Fibroblast of lung (primary cell): ENCODE measurements around the gene ALG8. TPM values are rescaled to one million over a fixed set of nuclear protein-coding genes. Genes with fewer than 3 reads are reported as not detected.

Source experiments
- DNase-seq, 2 donors: peaks; one replicate each; pipeline versions ENCODE4 v3.0.0 to v3.0.0-alpha.2; 2010; ENCODE audit warnings: low read depth in 2 of 2
- H2AFZ ChIP-seq: 2 replicates; pipeline ENCODE4 v1.5.1; 2012; ENCODE audit warnings: low read length, control low read depth, inconsistent platforms
- H3K27ac ChIP-seq: 2 replicates; pipeline ENCODE4 v1.5.1; 2011; ENCODE audit warnings: low read length, control low read depth; ENCODE audit not compliant: insufficient read depth
- H3K27me3 ChIP-seq: 2 replicates; pipeline ENCODE4 v1.5.1; 2011; ENCODE audit warnings: mild to moderate bottlenecking, low read length; ENCODE audit not compliant: control insufficient read depth, insufficient read depth
- H3K36me3 ChIP-seq: 2 replicates; pipeline ENCODE4 v1.5.1; 2011; ENCODE audit warnings: low read length; ENCODE audit not compliant: control insufficient read depth, insufficient read depth
- H3K4me1 ChIP-seq: 2 replicates; pipeline ENCODE4 v1.5.1; 2011; ENCODE audit warnings: low read length; ENCODE audit not compliant: control insufficient read depth, insufficient read depth; ENCODE audit errors: extremely low read depth
- H3K4me2 ChIP-seq: 2 replicates; pipeline ENCODE4 v1.5.1; 2011; ENCODE audit warnings: low read length, control low read depth; ENCODE audit not compliant: insufficient read depth; ENCODE audit errors: extremely low read depth
- H3K4me3 ChIP-seq, 4 experiments: fragments of 200-600 bp in 1 of 4; sonication (generic) in 1 of 4; replicated peaks in 1 of 4; 2 replicates each; pipeline ENCODE4 v1.5.1; 2011 to 2016; ENCODE audit warnings: low read length in 4 of 4, low read depth in 3 of 4, mild to moderate bottlenecking in 3 of 4, control low read depth in 2 of 4, inconsistent platforms in 1 of 4, mixed read lengths in 1 of 4; ENCODE audit not compliant: insufficient read depth in 1 of 4; ENCODE audit errors: control extremely low read depth in 1 of 4
- H3K79me2 ChIP-seq: 2 replicates; pipeline ENCODE4 v1.5.1; 2012; ENCODE audit warnings: mild to moderate bottlenecking, low read length, inconsistent platforms; ENCODE audit not compliant: control insufficient read depth, insufficient read depth
- H3K9ac ChIP-seq: 2 replicates; pipeline ENCODE4 v1.5.1; 2011; ENCODE audit warnings: mild to moderate bottlenecking, low read length, control low read depth; ENCODE audit not compliant: insufficient read depth
- H3K9me3 ChIP-seq: 2 replicates; pipeline ENCODE4 v1.5.1; 2012; ENCODE audit warnings: low read depth, low read length; ENCODE audit not compliant: control insufficient read depth, insufficient read depth
- H4K20me1 ChIP-seq: 2 replicates; pipeline ENCODE4 v1.5.1; 2011; ENCODE audit warnings: low read length; ENCODE audit not compliant: control insufficient read depth, insufficient read depth; ENCODE audit errors: extremely low read depth
- EZH2 ChIP-seq: IDR thresholded peaks from 2 replicates; pipeline ENCODE4 v1.5.1; 2012; ENCODE audit warnings: low read length, control low read depth, mild to moderate bottlenecking; ENCODE audit errors: missing control alignments
- polyA plus RNA-seq, 2 donors: library from polyadenylated mRNA; depleted of rRNA in 1 of 2; stranded (reverse) in 1 of 2; unstranded in 1 of 2; fragments of >200 nt; gene quantifications; 2 replicates each; pipeline ENCODE4 v1.2.1, GENCODE V29; 2011 to 2012; ENCODE audit warnings: missing spikeins in 1 of 2
- total RNA-seq: library from RNA; depleted of rRNA; stranded (reverse); fragments of >200 nt; gene quantifications from 2 replicates; pipeline ENCODE4 v1.2.1, GENCODE V29; 2014
- TF ChIP-seq, protein P1 (sequence below), 2 donors: IDR thresholded peaks in 1 of 2; conservative IDR thresholded peaks in 1 of 2; 1 replicate in 1 of 2; 2 replicates in 1 of 2; pipeline ENCODE4 v1.5.1; 2011 to 2012; ENCODE audit warnings: low read length in 2 of 2, control low read depth in 1 of 2, inconsistent platforms in 1 of 2, low read depth in 1 of 2, mild to moderate bottlenecking in 1 of 2

ALG8 gene
- total and polyA plus RNA-seq, 2 donors (not counting 1 experiment from before 2014, with no cell fraction given), result 33.7 to 49.6 TPM

GRCh38 chr11:78140392-78141077 lies 1.1 kb upstream of the ALG8 start:
- Histone ChIP-seq H3K27ac (no peak overlapping the region), H3K4me1 (peaks cover 4% of the 10 kb centered on the region), H3K4me2 (peak overlapping the region; percentile 21), H4K20me1 (no peaks in the 10 kb centered on the region), H3K9ac (no peak overlapping the region), H3K4me3 (peak overlapping the region in 3 of 4 experiments; percentile 81 to 97 (median 87)), H3K27me3 (no peaks in the 10 kb centered on the region), H2AFZ (no peak overlapping the region), H3K36me3 (peaks cover 5% of the 10 kb centered on the region), H3K9me3 (no peaks in the 10 kb centered on the region), H3K79me2 (peaks cover 18% of the 10 kb centered on the region)
- no peak for DNase-seq
- no peak for TF ChIP-seq EZH2
- TF ChIP-seq, protein P1, sequence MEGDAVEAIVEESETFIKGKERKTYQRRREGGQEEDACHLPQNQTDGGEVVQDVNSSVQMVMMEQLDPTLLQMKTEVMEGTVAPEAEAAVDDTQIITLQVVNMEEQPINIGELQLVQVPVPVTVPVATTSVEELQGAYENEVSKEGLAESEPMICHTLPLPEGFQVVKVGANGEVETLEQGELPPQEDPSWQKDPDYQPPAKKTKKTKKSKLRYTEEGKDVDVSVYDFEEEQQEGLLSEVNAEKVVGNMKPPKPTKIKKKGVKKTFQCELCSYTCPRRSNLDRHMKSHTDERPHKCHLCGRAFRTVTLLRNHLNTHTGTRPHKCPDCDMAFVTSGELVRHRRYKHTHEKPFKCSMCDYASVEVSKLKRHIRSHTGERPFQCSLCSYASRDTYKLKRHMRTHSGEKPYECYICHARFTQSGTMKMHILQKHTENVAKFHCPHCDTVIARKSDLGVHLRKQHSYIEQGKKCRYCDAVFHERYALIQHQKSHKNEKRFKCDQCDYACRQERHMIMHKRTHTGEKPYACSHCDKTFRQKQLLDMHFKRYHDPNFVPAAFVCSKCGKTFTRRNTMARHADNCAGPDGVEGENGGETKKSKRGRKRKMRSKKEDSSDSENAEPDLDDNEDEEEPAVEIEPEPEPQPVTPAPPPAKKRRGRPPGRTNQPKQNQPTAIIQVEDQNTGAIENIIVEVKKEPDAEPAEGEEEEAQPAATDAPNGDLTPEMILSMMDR (conservative IDR thresholded peaks at IDR 0.05 in 1 of 2, IDR thresholded peaks at IDR 0.05 in 1 of 2; ENCODE audit: low read depth in 1 of 2, low read length in 2 of 2), result no peak

DNA sequence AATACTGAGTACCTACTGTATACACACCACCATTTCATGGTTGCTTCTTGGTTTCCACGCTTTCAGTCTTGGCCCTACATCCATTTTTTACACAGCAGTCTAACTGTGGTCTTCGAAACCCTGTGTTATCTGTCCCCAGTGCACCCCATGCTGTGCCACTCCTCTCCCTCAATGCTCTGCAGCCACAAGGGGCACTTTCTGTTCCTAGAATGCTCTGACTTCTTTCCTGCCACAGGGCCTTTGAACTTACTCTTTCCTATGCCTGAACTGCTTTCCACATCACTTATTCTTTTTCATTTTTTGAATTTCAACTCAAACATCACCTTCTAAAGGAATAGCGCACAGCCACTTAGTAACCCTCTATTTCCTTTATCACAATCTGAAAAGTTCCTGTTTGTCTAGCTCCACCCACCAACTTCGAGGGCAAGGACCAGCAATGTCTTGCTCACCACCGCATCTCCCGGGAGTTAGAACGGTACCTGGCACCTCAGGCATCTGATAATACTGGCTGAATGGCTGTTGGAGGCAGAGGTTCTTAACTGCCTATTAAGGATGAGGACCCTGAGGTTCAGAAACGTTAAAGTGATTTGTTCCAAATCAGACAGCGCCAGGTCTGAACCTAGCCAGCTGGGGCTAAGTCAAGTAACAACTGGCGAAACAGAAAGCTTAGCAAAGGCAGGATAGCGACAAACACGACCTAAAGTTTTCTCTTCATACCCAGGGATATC lies 568 bp downstream of the ALG8 start:
- H3K4me3 ChIP-seq, result peak overlapping the region; percentile 81 to 97 (median 92)
- peak overlapping the region; percentile 89 for H3K9ac ChIP-seq
- H3K27ac ChIP-seq, result peak overlapping the region; percentile 91
- TF ChIP-seq, protein P1 (conservative IDR thresholded peaks at IDR 0.05 in 1 of 2, IDR thresholded peaks at IDR 0.05 in 1 of 2; ENCODE audit: low read depth in 1 of 2, low read length in 2 of 2), result no peak
- TF ChIP-seq EZH2, result no peak
- DNase-seq, result peak in 1 of 2 donors; percentile 31
- H3K4me1 ChIP-seq, result peaks cover 4% of the 10 kb centered on the region
- H3K79me2 ChIP-seq, result peaks cover 18% of the 10 kb centered on the region
- H3K36me3 ChIP-seq, result peaks cover 5% of the 10 kb centered on the region
- H2AFZ ChIP-seq, result peak overlapping the region; percentile 93
- no peaks in the 10 kb centered on the region for H3K27me3 ChIP-seq
- H4K20me1 ChIP-seq, result no peaks in the 10 kb centered on the region
- no peaks in the 10 kb centered on the region for H3K9me3 ChIP-seq
- H3K4me2 ChIP-seq, result peak overlapping the region; percentile 96

GRCh38 chr11:78138291-78138690 lies 1.1 kb downstream of the ALG8 start:
- H3K9me3 ChIP-seq, result no peaks in the 10 kb centered on the region
- no peaks in the 10 kb centered on the region for H3K27me3 ChIP-seq
- no peaks in the 10 kb centered on the region for H4K20me1 ChIP-seq
- H3K4me1 ChIP-seq, result peaks cover 4% of the 10 kb centered on the region
- TF ChIP-seq EZH2, result no peak
- TF ChIP-seq, protein P1 (conservative IDR thresholded peaks at IDR 0.05 in 1 of 2, IDR thresholded peaks at IDR 0.05 in 1 of 2; ENCODE audit: low read depth in 1 of 2, low read length in 2 of 2), result no peak
- H3K4me3 ChIP-seq, result peak overlapping the region; percentile 81 to 97 (median 92)
- H3K79me2 ChIP-seq, result peaks cover 18% of the 10 kb centered on the region
- H3K27ac ChIP-seq, result no peak overlapping the region
- no peak overlapping the region for H2AFZ ChIP-seq
- peaks cover 5% of the 10 kb centered on the region for H3K36me3 ChIP-seq
- H3K4me2 ChIP-seq, result peak overlapping the region; percentile 96
- DNase-seq, result no peak
- no peak overlapping the region for H3K9ac ChIP-seq
